GM18498 (cell line): ENCODE measurements around the gene TMEM205.
"Not testable (repeated sequence)": the region's sequence is repeated elsewhere in the genome, so short reads cannot be mapped to it uniquely, and the experiment has no call there.

Experiments
- ATAC-seq: cut with Tn5 transposase; IDR thresholded peaks from one replicate; pipeline ENCODE4 v1.9.1; 2021; ENCODE audit warnings: mild to moderate bottlenecking, moderate library complexity; ENCODE audit not compliant: unreplicated experiment

Gene TMEM205

DNA sequence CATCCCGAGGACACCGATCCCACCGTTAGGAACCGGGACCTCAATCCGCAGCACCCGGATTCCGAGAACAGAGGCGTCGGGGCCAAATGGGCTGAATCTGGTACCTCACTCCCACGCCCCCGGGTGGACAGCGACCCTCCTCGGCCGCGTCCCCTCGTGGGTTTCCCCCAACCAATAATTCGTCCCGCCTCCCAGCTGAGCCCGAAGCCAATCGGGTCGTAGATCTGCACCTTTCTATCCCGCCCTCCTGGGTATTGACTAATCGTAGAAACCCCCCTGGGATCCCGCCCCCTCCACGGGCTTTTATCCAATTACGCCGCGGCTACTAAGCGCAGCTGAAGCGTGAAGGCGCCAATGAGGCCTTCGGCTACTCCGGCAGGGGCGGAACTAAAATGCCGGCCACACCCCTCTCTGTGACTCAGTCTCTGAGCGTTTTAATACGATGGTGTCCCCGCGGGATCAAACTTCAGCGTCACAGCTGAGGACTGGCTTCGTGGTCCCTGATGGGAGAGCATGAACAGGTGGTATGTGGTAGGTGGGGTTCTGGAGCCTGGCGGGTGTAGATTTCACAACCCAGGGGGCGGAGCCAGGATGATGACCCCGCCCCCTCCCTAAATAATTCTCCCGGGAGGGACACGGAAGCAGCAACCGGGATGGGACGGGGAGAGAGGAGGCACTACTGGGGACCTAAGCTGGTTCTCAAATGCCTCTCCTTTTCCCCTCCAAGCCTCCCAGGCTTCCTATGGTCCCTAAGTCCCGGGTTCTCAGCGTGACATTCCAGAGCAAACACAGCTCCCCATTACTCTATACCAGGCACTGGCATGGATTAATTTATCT, at the start of gene TMEM205, which contains the start of gene CCDC159:
Gene TMEM205 (minus strand): TSS at position 165 of the 837 bp plus-strand sequence. CDS start 649 bp downstream, outside the sequence.
Gene CCDC159 (plus strand): TSS at position 416 of the 837 bp plus-strand sequence. CDS start 88 bp downstream, at position 504.
- ATAC-seq, result peak; percentile 92

DNA sequence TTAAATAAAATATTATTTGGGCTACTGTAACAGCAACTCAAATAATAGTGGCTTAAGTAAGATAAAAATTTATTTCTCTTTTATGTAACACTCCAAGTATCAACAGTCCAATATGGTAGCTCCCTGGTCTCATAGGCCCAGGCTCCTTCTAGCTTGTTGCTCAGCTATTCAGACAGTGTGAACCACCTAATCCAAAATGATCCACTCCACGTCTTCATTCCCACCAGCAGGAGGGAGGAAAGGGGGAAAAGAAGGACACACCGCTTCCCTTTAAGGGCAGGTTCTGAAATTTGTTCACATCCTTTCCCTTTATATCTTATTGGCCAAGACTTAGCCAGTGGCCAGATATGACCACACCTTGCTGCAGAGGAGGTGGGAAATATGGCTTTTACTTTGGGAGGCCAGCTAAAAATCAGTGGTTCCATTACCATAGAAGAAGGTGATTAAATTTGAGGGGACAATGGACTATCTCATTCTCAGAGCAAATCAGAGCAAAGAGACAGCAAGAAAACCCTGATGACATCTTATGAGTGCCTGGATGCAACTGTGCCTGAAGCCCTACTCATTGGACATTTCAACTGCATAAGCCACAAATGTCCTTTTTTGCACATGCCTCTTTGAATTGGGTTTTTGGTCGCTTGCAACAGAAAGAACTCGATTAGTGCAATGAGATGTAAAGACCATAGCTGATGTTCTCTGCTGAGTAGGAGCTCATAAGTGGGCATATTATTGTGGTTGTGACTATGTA, 45.0 kb upstream of the TMEM205 start:
- no peak for ATAC-seq

DNA sequence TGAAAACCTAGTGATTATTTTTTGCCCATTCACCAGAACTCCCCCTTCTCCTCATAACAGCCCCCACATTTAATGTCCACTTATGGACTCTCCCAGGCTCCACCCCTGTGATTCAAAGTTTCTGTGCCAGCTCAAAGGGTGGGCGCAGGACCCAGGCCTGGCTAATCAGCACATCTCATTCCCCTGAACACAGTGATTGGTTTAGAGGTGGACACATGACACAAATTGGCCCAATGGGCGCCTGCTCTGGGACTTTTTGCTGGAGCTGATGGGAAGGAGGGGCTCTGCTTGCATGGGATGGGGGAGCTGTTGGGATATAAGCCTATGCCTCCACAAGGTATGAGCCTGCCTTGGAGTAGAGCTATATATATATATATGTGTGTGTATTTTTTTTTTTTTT, 44.3 kb upstream of the TMEM205 start:
- ATAC-seq, result no peak

DNA sequence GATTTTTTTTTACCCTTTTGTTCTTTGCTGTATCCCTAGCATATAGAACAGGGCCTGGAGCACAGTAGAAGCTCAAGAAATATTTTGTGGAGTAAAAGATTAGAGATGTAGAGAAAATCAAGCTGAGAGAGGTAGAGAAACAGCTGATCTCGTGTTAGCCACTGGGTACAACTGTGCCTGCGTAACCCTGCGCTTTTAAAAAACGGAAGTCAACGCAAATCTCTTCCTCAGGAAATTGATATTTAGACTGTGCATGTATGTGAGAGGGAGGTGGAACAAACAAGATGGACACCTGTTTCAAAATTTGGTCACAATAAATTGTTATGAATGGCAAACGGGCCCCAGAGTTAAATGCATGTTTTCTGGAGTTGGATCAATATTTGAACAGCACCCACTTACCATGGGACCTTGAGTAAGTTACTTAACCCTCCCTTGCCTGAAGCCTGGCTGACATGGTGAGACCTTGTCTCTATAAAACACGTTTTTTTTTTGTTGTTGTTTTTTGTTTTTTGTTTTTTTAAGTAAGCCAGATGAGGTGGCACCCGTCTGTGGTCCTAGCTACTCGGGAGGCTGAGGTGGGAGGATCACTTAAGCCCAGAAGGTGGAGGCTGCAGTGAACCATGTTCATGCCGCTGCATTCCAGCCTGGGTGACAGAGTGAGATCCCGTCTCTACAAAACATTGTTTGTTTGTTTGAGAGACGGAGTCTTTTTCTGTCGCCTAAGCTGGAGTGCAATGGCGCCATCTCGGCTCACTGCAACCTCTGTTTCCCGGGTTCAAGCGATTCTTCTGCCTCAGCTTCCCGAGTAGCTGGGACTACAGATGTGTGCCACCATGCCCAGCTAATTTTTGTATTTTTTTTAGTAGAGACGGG, 41.3 kb upstream of the TMEM205 start:
- no peak for ATAC-seq

DNA sequence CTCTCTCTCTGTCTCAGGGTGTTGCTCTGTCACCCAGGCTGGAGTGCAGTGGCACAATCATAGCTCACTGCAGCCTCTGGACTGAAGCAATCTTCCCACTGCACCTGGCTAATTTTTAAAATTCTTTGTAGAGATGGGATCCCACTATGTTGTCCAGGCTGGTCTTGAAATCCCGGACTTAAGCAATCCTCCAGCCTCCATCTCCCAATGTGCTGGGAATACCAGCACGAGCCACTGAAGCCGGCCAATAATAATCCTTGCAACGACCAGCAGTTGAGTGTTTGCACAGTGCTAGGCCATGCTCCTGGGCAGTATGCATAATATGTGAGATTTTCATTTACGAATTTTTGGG, 38.7 kb upstream of the TMEM205 start:
- no peak for ATAC-seq

DNA sequence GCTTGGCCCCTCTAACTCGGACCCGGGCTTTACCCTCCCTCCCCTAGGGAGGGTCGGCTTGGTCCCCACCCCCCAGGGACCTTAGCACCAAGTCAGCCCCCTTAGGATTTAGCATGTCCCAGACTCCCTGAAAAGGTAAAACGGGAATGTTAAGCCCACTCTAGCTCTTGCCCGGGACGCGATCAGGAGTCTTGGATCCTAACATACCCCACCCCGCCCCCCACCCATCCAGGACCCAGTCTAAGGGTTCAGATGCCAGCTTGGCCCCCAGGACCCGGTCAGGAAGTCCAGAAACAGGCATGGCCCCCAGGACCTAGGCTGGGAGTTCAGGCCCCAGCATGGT, 37.6 kb upstream of the TMEM205 start:
- no peak for ATAC-seq

DNA sequence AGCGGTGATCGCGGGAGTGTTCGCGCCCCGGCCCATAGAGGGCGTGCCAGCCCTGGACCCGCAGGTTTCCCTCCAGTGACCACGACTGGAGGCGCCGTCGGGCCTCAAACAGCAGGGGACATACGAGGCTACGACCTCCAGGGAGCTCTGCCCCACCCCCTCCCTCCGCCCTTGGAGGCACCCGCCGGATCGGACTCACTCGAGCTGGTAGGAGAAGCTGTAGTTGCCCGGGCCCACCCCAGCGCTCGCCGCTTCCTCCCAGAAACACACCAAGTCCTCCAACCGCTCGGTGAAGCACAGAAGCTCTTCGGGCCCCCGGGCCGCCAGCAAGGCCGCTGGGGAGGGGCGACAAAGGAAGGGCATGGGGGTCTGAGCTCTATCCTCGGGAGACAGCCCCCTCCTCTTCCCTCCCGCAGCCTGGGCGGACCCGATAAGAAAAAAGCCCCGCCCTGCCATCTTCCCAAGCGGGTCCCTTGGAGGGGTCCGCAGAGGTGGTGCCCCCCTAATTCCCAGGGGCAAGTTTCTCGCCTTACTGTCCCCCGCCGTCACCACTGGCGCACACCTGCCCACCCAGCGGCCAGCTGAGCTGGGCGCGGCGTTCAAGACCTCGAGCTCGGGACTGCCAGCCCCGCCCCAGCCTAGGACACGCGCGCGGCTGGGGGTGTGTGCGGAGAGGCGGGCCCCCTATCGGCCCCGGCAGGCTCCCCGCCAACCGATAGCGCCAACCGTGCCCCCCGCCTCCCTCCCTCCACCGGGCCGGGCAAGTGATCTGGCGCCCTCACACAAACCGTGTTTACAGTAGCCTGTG, 37.0 kb upstream of the TMEM205 start:
- ATAC-seq, result no peak

DNA sequence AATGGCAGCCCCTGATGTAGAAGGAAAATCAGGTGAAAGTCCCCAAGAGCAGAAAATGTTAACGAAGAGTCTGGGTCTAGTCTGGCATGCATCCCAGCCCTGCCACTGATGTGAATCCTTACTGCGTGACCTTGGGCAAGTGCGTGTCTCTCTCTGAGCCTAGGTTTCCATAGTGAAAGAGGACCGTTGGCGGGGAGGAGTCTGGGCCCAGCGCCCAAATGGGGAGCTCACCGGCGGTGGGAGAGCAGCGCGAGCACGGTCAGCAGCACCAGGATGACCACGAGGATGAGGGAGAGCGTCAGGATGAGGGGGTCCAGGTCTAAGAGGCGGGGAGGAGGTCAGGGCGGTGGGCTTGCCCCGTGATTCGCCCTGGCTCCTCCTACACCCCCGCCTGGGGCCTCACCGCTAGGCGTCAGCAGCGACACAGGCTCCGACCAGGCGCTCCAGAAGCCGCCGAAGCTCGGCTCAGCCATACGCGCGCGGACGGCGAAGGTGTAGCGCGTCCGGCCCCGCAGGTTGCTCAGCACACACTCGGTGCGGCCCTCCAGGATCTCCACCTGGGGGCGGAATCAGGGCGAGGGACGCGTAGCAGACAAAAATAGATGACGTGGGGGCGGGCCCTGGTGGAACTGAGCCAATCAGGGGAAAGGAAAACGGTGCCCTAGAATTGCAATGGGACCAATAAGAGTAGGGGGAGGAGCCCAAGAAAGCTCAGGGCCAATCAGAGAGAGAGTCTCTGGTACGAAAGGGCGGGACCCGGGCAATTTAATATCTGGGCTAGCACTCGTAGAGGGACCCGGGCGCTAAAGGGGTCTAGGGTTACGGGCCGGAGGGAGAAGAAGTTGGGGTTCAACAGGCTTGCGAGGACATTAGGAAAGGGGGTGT, 34.8 kb upstream of the TMEM205 start:
- ATAC-seq, result peak; percentile 80

DNA sequence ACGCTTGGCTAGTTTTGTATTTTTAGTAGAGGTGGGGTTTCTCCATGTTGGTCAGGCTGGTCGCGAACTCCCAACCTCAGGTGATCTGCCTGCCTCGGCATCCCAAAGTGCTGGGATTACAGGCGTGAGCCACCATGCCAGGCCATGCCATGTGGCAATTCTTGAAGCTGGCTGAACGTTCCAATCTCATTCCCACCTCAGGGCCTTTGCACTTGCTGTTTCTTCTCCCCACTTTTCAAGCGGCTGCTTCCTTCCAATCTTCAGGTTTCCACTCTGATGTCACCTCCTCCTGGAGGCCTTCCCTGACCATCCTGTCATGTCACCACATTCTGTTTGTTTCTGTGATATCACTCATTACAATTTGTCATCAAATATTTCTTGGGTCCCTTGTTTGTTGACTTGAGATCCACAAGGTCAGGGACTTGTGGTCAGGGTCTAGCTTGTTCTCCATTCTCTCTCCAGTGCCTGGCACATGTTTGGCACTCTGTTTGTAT, 33.8 kb upstream of the TMEM205 start:
- ATAC-seq, result no peak

DNA sequence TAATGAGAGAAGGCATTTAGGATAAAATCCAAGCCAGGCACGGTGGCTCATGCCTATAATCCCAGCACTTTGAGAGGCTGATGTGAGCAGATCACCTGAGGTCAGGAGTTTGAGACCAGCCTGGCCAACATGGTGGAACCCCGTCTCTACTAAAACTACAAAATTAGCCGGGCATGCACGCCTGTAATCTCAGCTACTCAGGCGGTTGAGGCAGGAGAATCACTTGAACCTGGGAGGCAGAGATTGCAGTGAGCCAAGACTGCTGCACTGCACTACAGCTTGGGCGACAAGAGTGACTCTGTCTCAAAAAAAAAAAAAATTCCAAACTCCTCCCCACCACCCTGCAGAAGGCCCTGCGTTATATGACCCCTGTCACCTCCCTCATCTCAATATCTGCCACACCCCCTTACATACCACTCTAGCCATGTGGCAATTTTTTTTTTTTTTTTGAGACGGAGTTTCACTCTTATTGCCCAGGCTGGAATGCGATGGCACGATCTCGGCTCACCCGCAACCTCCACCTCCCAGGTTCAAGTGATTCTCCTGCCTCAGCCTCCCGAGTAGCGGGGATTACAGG, 33.3 kb upstream of the TMEM205 start:
- ATAC-seq, result not testable (repeated sequence)

DNA sequence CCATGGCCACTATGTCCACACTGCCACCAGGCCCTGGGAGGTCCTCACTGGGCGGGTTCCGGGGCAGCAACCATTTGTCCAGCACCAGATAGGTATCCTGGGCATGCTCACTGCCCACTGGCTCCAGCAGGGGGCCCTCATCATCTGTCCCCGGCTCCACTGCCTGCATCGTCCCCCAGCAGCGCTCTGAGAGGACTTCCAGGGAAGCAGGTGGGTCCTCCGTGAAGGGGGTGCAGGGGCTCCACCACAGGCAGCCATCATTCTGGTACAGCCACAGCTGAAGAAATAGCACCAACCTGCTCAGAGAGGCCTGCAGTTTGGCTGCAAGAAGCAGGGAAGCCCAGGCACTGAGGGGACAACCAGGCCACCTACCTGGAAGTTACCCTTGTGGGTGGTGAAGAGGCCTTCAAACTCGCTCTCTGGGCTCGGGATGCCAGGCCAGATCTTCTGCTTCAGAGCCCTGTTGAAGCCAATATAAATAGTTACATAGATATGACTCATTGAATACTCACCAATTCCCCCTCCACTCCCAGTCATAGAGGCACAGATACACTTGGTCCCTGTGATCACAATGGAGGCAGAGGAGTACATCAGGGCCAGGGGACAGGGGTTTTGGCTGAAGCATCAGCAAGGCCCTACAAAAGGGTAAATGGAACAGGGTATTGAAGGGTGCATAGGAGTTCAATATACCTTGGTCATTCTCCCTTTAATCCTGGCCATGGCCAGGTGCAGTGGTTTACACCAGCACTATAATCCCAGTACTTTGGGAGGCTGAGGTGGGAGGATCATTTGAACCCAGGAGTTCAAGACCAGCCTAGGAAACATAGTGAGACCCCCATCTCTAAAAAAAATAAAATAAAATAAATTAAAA, 32.5 kb upstream of the TMEM205 start:
- no peak for ATAC-seq

DNA sequence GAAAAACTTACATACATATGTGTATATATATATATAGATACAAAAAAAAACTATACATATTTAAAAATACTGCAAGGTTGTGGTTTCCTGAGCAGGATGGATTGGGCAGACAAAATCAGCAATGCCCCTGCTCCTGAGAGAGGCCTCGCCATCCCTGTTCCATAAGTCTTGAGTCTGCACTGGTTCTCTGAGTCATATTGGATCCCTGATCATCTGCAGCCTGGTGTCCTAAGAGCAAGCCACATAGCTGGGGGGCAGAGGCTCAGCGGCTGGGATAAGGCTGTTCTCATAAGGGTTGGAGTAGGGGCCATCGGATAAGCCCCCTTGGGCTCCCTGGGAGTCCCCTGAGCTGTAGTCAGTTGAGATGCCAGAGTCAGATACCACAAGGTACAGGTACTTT, 31.7 kb upstream of the TMEM205 start:
- ATAC-seq, result no peak

DNA sequence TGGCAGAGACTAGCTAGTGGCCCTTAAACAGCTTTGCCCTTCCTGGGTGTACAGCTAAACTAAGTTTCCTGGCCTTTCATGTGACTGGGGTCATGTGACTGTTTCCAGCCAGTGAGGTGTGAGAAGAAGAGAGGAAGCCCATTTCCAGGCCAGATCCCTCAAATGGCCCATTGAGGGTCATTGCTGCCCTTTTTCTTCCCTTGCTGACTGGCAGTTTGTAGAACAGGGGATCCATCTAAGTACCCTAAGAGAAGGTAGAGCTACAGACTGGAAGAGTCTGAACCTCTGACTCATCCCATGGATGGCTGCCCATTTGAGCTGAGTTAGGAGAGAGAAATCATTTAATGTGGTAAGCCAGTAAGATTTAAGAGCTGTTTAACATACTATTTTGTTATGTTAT, 31.2 kb upstream of the TMEM205 start:
- ATAC-seq, result no peak

DNA sequence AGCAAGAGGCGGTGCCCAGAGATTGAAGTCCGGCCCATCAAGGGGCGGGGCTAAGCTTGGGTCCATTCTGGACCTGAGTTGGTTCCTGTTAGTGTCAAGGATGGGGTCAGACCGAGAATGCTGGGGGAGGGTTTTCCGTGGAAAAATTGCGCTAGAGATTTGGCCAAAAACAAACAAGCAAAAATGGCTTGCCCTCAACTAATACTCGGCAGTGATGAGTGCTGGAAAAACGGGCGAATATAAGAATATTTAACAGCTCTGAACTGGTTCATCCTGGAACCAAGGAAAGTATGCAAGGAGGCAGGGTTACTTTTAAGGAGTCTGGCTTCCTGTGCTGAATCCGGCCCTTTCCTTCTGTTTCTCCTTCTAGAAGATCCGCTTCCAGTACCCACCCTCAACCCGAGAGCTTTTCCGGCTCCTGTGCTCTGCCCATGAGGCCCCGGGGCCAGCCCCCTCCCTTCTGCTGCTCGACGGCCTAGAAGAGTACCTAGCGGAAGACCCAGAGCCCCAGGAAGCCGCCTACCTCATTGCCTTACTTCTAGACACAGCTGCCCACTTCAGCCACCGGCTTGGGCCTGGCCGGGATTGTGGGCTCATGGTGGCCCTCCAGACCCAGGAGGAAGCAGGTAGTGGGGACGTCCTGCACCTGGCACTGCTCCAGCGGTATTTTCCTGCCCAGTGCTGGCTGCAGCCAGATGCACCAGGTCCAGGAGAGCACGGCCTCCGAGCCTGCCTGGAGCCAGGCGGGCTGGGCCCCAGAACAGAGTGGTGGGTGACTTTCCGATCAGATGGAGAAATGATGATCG, 29.3 kb upstream of the TMEM205 start:
- peak; percentile 34 for ATAC-seq

DNA sequence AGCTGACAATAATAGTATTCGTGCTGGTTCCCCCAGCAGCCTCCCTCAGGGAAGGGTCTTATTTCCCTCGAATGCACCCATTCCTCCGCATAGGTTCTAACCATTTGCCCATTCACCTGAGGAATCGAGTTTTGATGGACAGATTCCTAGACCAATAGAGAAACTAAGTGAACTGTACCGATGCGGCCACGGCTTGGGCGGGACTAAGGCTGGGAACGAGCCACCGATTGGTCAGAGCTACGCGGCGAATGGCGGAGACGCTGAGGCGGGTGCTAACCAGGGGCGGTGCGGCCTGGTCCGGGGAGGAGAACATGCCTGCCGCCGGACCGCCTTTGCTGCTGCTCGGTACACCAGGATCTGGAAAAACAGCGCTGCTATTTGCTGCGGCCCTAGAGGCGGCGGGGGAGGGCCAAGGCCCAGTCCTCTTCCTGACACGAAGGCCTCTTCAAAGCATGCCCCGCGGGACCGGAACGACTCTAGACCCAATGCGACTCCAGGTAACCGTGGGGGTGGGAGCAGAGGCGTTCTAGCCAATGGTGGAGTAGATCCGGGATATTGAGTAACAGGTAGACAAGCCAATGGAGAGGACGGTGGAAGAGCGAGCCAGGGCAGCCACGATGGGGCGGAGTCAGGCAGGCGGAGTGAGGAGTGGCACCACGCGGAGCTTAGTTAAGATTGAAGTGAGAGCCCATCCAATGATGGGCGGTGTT, 28.5 kb upstream of the TMEM205 start, which contains the start of gene SWSAP1:
Gene SWSAP1 (plus strand): TSS at position 234 of the 710 bp plus-strand sequence. CDS start 15 bp downstream, at position 249.
- peak; percentile 88 for ATAC-seq

DNA sequence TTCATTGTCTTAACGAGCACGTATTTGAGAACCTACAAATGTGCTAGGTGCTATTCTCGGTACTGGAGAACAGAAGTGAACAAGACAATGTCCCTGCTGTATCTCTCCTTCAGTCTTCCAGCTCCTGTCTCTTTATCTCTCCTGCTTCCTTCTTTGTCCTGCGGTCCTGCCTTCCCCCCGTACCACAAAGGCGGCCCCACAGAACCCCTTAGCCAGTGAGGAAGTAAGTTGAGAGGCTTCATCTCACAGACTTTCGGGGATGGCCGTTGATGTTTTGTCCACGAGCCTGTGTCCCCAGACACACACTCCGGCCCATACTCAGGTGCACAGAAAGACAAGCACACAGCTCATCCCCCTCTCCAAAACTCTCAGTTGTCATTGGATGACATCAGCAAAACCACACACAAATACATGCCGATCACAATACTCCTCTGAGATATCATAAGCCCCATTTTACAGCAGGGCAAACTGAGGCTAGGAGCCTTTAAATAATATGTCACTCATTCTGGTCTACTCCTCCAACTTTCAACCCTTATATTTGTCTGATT, 27.9 kb upstream of the TMEM205 start:
- no peak for ATAC-seq
